Gastrocnemius medialis (tissue), 4 donors: ENCODE results near the gene VAC14. TPM values are rescaled to one million over a fixed set of nuclear protein-coding genes. Genes with fewer than 3 reads are reported as not detected.

ENCODE experiments used
- ATAC-seq, 2 donors: fragments of 150-250 bp; one replicate each; pipeline ENCODE4 v1.9.1; 2016
- DNase-seq, 2 donors: peaks; one replicate each; pipeline ENCODE4 v3.0.0-alpha.2; 2019
- H3K27ac ChIP-seq, 4 donors: fragments of 200-600 bp; sonication (generic); 1 replicate in 1 of 4; 2 replicates in 3 of 4; pipeline ENCODE4 v1.5.1; 2016 to 2018; ENCODE audit warnings: mild to moderate bottlenecking in 2 of 4, moderate library complexity in 1 of 4
- H3K27me3 ChIP-seq, 3 donors: fragments of 200-600 bp; sonication (generic) in 2 of 3; 1 replicate in 1 of 3; 2 replicates in 2 of 3; pipeline versions ENCODE4 v1.5.1 to v1.6.0; 2016 to 2019; ENCODE audit warnings: mild to moderate bottlenecking in 1 of 3, moderate library complexity in 1 of 3
- H3K36me3 ChIP-seq, 2 donors: fragments of 200-600 bp; sonication (generic) in 1 of 2; one replicate each; pipeline ENCODE4 v1.5.1; 2017 to 2018
- H3K4me1 ChIP-seq, 2 donors: fragments of 200-600 bp; sonication (generic) in 1 of 2; one replicate each; pipeline ENCODE4 v1.5.1; 2016 to 2017; ENCODE audit warnings: mild to moderate bottlenecking in 2 of 2
- H3K4me3 ChIP-seq, 4 donors: fragments of 200-600 bp; sonication (generic) in 3 of 4; 1 replicate in 1 of 4; 2 replicates in 3 of 4; pipeline ENCODE4 v1.5.1; 2016 to 2019; ENCODE audit warnings: mild to moderate bottlenecking in 2 of 4
- H3K9me3 ChIP-seq, 3 donors: fragments of 200-600 bp; sonication (generic) in 2 of 3; 1 replicate in 1 of 3; 2 replicates in 2 of 3; pipeline ENCODE4 v1.5.1; 2016 to 2019
- CTCF ChIP-seq, 5 experiments: fragments of 450-650 bp in 3 of 5; fragments of 200-600 bp in 2 of 5; sonication (generic) in 2 of 5; IDR thresholded peaks in 4 of 5; conservative IDR thresholded peaks in 1 of 5; 1 replicate in 4 of 5; 2 replicates in 1 of 5; pipeline ENCODE4 v1.5.1; 2016 to 2019; ENCODE audit warnings: antibody characterized with exemption in 5 of 5, mild to moderate bottlenecking in 3 of 5, moderate library complexity in 3 of 5
- POLR2A ChIP-seq, 2 donors: fragments of 450-650 bp; IDR thresholded peaks; one replicate each; pipeline ENCODE4 v1.6.1; 2017; ENCODE audit warnings: antibody characterized with exemption in 2 of 2, mild to moderate bottlenecking in 2 of 2, moderate library complexity in 2 of 2
- in situ Hi-C, 4 donors: fragments of 200-750 bp; cut with MboI; loops; one replicate each; pipeline versions ENCODE4 v1.15.0 to v1.8.0; 2017; ENCODE audit warnings: low sequenced_read_pairs in 4 of 4
- intact Hi-C: fragments of 100-400 bp; cut with DNase I; formaldehyde crosslinking; loops from one replicate; pipeline ENCODE4 v1.15.1; 2023; ENCODE audit warnings: low total_unique reads
- total RNA-seq, 4 donors: library from RNA; depleted of rRNA; stranded (reverse); fragments of >200 nt; gene quantifications; one replicate each; pipeline versions ENCODE4 v1.1.0 to v1.2.3, GENCODE V29; 2016

The VAC14 gene
- total RNA-seq, 4 donors from 2014 or later: 19.8 to 30.9 (median 27.0) TPM

GRCh38 chr16:70699696-70700095, 101.3 kb downstream of the VAC14 start:
- no peak for TF ChIP-seq CTCF (IDR thresholded peaks at IDR 0.05 in 4 of 5, conservative IDR thresholded peaks at IDR 0.05 in 1 of 5)
- Histone ChIP-seq H3K4me1 (peaks cover 72 to 85% of the 10 kb centered on the region in 2 donors), H3K4me3 (no peak overlapping the region), H3K27ac (peak overlapping the region; percentile 74 to 83 (median 80)), H3K36me3 (no peaks in the 10 kb centered on the region), H3K9me3 (no peaks in the 10 kb centered on the region), H3K27me3 (no peaks in the 10 kb centered on the region)
- ATAC-seq (no peak), DNase-seq (no peak)
- in situ Hi-C loops: no loop called here
- intact Hi-C loops: loop anchor here (2.0 kb wide), 1 partner anchor 15 kb away; no protein-coding TSS in a partner anchor

- Histone ChIP-seq H3K27me3 (no peaks in the 10 kb centered on the region), H3K27ac (no peak overlapping the region), H3K4me1 (peaks cover 74 to 88% of the 10 kb centered on the region in 2 donors), H3K36me3 (no peaks in the 10 kb centered on the region), H3K4me3 (no peak overlapping the region), H3K9me3 (no peaks in the 10 kb centered on the region)
- TF ChIP-seq POLR2A (IDR thresholded peaks at IDR 0.05) (no peak), CTCF (IDR thresholded peaks at IDR 0.05 in 4 of 5, conservative IDR thresholded peaks at IDR 0.05 in 1 of 5) (no peak)
- in situ Hi-C loops (no loop called here), intact Hi-C loops (no loop called here)
- DNase-seq (no peak), ATAC-seq (no peak)
These were observed 102.1 kb downstream of the VAC14 start for GRCh38 chr16:70698901-70699300.

- no peak for ATAC-seq
- Histone ChIP-seq H3K4me1 (peaks cover 75 to 88% of the 10 kb centered on the region in 2 donors), H3K4me3 (no peak overlapping the region), H3K36me3 (no peaks in the 10 kb centered on the region), H3K27me3 (no peaks in the 10 kb centered on the region), H3K9me3 (no peaks in the 10 kb centered on the region), H3K27ac (peak overlapping the region in 2 of 4 donors; percentile 88 to 95)
- intact Hi-C loops (no loop called here), in situ Hi-C loops (no loop called here)
- TF ChIP-seq CTCF (IDR thresholded peaks at IDR 0.05 in 4 of 5, conservative IDR thresholded peaks at IDR 0.05 in 1 of 5): no peak
- no peak for TF ChIP-seq POLR2A (IDR thresholded peaks at IDR 0.05)
- DNase-seq: no peak
These were observed 103.3 kb downstream of the VAC14 start for GRCh38 chr16:70697594-70698170.

- ATAC-seq: no peak
These were observed 103.9 kb downstream of the VAC14 start for GRCh38 chr16:70696952-70697593.

More at GRCh38 chr16:70696952-70697593, 103.9 kb downstream of the VAC14 start:
- H3K4me1 ChIP-seq: peaks cover 77 to 89% of the 10 kb centered on the region in 2 donors
- no peaks in the 10 kb centered on the region for H3K9me3 ChIP-seq
- H3K27me3 ChIP-seq: no peaks in the 10 kb centered on the region
- TF ChIP-seq CTCF (IDR thresholded peaks at IDR 0.05 in 4 of 5, conservative IDR thresholded peaks at IDR 0.05 in 1 of 5): no peak
- no peak for TF ChIP-seq POLR2A (IDR thresholded peaks at IDR 0.05)
- intact Hi-C loops: no loop called here
- no peaks in the 10 kb centered on the region for H3K36me3 ChIP-seq
- in situ Hi-C loops: no loop called here
- no peak for DNase-seq
- peak overlapping the region; percentile 88 to 97 (median 94) for H3K27ac ChIP-seq
- H3K4me3 ChIP-seq: no peak overlapping the region
